Activated T-helper 2 cell treated with anti-CD3 and anti-CD28 coated beads, Interferon-gamma antibody, Interleukin-2, Interleukin-4, amounts not matched to agents 10 μg/mL and 5 μg/mL and 100 μg/mL, durations not matched to agents 14 hours and 24 hours and 36 hours (primary cell): Measurements from ENCODE around the gene FAM163A. TPM values are rescaled to one million over a fixed set of nuclear protein-coding genes. Genes with fewer than 3 reads are reported as not detected.
A peak's percentile ranks its signal among the peaks of the same experiment; 100 is the strongest.
"Not testable (repeated sequence)": the region's sequence is repeated elsewhere in the genome, so short reads cannot be mapped to it uniquely, and the experiment has no call there.

ENCODE experiments used
- DNase-seq: peaks from one replicate; pipeline ENCODE4 v3.0.0; 2021; ENCODE audit warnings: low spot score
- H3K27ac Mint-ChIP-seq: one replicate; pipeline ENCODE4 v1.8.0; 2021; ENCODE audit warnings: mixed read lengths
- H3K27me3 Mint-ChIP-seq: one replicate; pipeline ENCODE4 v1.8.0; 2021; ENCODE audit warnings: low read depth, mixed read lengths
- H3K36me3 Mint-ChIP-seq: one replicate; pipeline ENCODE4 v1.8.0; 2021; ENCODE audit warnings: low read depth, mixed read lengths
- H3K4me1 Mint-ChIP-seq: one replicate; pipeline ENCODE4 v1.8.0; 2021; ENCODE audit warnings: low read depth, mixed read lengths
- H3K4me3 Mint-ChIP-seq: one replicate; pipeline ENCODE4 v1.8.0; 2021; ENCODE audit warnings: low read depth, mild to moderate bottlenecking, moderate library complexity, mixed read lengths
- H3K9me3 Mint-ChIP-seq: one replicate; pipeline ENCODE4 v1.8.0; 2021; ENCODE audit warnings: mixed read lengths
- intact Hi-C: fragments of 100-400 bp; cut with micrococcal nuclease; formaldehyde crosslinking; loops from one replicate; pipeline ENCODE4 v1.15.1; 2023
- total RNA-seq: library from RNA; stranded (reverse); gene quantifications from 2 replicates; pipeline ENCODE4 v1.2.3, GENCODE V29; 2022

FAM163A gene
- total RNA-seq: not detected in 2 replicates

GRCh38 chr1:179742717-179743678, at the start of gene FAM163A:
FAM163A (plus strand) TSS chr1:179743291; CDS start chr1:179813098, 69,807 bp downstream.
- Mint-ChIP-seq H3K27me3 (peaks cover 67% of the 10 kb centered on the region), H3K9me3 (no peaks in the 10 kb centered on the region), H3K4me1 (peaks cover 6% of the 10 kb centered on the region), H3K4me3 (no peak within 1 kb of the TSS), H3K27ac (no peak within 1 kb of the TSS), H3K36me3 (no peaks in the 10 kb centered on the region)
- DNase-seq: no peak
- intact Hi-C loops: loop anchor here (10.0 kb wide), 1 partner anchor 492 kb away; the partner anchor contains the start of gene LHX4

- H3K36me3 Mint-ChIP-seq, intact Hi-C loops, H3K4me3 Mint-ChIP-seq, H3K9me3 Mint-ChIP-seq, H3K27ac Mint-ChIP-seq, DNase-seq, H3K4me1 Mint-ChIP-seq: not testable (repeated sequence)
- H3K27me3 Mint-ChIP-seq: peaks cover 10% of the 10 kb centered on the region
Observed at GRCh38 chr1:179694530-179694929, 48.6 kb upstream of the FAM163A start.

GRCh38 chr1:179702946-179703539, 40.0 kb upstream of the FAM163A start:
- H3K36me3 Mint-ChIP-seq: no peaks in the 10 kb centered on the region
- intact Hi-C loops: loop anchor here (10.0 kb wide), 1 partner anchor 472 kb away; no protein-coding TSS in a partner anchor
- no peak overlapping the region for H3K4me3 Mint-ChIP-seq
- H3K27ac Mint-ChIP-seq: no peak overlapping the region
- H3K9me3 Mint-ChIP-seq: no peaks in the 10 kb centered on the region
- no peak for DNase-seq
- H3K27me3 Mint-ChIP-seq: no peaks in the 10 kb centered on the region
- H3K4me1 Mint-ChIP-seq: peaks cover 2% of the 10 kb centered on the region

GRCh38 chr1:179706339-179706941, 36.7 kb upstream of the FAM163A start:
- Mint-ChIP-seq H3K27ac (no peak overlapping the region), H3K4me3 (no peak overlapping the region), H3K9me3 (no peaks in the 10 kb centered on the region), H3K36me3 (no peaks in the 10 kb centered on the region), H3K27me3 (peaks cover 2% of the 10 kb centered on the region), H3K4me1 (peaks cover 5% of the 10 kb centered on the region)
- intact Hi-C loops: loop anchor here (1.0 to 10.0 kb wide), 3 partner anchors 103 to 468 kb away; no protein-coding TSS in a partner anchor
- DNase-seq: peak; percentile 40

GRCh38 chr1:179707406-179707805, 35.7 kb upstream of the FAM163A start:
- peaks cover 2% of the 10 kb centered on the region for H3K27me3 Mint-ChIP-seq
- DNase-seq: no peak
- peaks cover 5% of the 10 kb centered on the region for H3K4me1 Mint-ChIP-seq

DNA sequence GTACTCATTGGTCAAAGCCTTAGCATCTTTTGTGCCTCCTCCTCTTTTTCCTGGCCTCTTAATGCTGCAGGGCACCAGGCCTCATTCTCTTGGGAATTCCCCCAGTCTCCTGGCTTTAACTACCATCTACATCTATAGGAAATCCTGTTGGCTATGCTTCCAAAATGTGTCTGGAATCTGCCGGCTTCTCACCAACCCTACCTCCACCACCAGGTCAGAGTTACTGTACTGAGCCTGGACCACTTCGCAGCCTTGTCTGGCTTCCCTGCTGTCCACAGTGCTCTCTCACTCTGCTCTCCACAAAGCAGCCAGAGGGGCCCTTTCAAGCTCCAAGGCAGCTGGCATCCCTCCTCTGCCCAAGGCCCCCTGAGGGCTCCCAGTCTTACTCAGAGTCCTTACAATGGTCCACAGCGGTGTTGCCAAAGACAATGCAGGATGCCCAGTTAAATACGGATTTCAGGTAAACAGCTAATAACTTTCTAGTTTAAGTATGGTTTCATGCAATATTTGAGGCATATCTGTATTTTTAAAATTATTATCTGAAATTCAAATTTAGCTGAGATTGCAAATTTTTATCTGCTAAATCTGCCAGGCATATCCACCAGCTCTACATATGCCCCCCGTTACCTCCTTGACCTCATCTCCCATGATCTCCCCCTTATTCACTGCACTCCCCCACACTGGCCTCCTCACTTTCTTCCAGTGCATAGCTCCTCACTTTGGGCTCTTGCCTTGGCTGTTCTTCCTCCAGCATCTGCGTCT, 34.5 kb upstream of the FAM163A start:
- Mint-ChIP-seq H3K27me3 (peaks cover 2% of the 10 kb centered on the region), H3K4me3 (no peak overlapping the region), H3K36me3 (no peaks in the 10 kb centered on the region), H3K9me3 (peaks cover 8% of the 10 kb centered on the region), H3K4me1 (peaks cover 5% of the 10 kb centered on the region), H3K27ac (no peak overlapping the region)
- intact Hi-C loops: loop anchor here (10.0 kb wide), 1 partner anchor 466 kb away; no protein-coding TSS in a partner anchor
- DNase-seq: no peak

More at GRCh38 chr1:179707406-179707805, 35.7 kb upstream of the FAM163A start:
- Mint-ChIP-seq H3K36me3 (no peaks in the 10 kb centered on the region), H3K9me3 (no peaks in the 10 kb centered on the region), H3K4me3 (no peak overlapping the region), H3K27ac (no peak overlapping the region)
- intact Hi-C loops: loop anchor here (10.0 kb wide), 1 partner anchor 467 kb away; no protein-coding TSS in a partner anchor

- intact Hi-C loops: loop anchor here (10.0 kb wide), 1 partner anchor 465 kb away; no protein-coding TSS in a partner anchor
- Mint-ChIP-seq H3K36me3 (peaks cover under 1% of the 10 kb centered on the region), H3K4me3 (no peak overlapping the region), H3K27me3 (peaks cover 2% of the 10 kb centered on the region), H3K9me3 (peaks cover 20% of the 10 kb centered on the region), H3K27ac (peak overlapping the region; percentile 49), H3K4me1 (peaks cover 5% of the 10 kb centered on the region)
- no peak for DNase-seq
Observed at GRCh38 chr1:179709841-179710329, 33.2 kb upstream of the FAM163A start.

DNA sequence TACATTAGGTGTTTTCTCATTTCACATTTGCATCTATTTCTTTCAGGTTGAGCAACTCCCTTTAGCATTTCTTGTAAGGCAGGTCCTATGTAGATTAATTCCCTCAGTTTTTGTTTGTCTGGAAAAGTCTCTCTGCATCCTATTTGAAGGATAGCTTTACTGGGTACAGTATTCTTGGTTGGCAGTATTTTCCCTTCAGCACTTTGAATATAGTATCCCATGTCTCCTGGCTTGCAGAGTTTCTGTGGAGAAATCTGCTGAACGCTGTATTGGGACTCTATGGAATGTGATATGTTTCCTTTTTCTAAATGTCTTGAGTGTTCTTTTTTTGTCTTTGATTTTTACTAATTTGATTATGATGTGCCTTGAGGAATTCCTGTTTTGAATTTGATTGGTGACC, 28.9 kb upstream of the FAM163A start:
- intact Hi-C loops: no loop called here
- no peaks in the 10 kb centered on the region for H3K27me3 Mint-ChIP-seq
- H3K4me1 Mint-ChIP-seq: peaks cover 3% of the 10 kb centered on the region
- peaks cover 56% of the 10 kb centered on the region for H3K9me3 Mint-ChIP-seq
- no peak overlapping the region for H3K4me3 Mint-ChIP-seq
- no peak for DNase-seq
- peaks cover 3% of the 10 kb centered on the region for H3K36me3 Mint-ChIP-seq
- H3K27ac Mint-ChIP-seq: no peak overlapping the region

DNA sequence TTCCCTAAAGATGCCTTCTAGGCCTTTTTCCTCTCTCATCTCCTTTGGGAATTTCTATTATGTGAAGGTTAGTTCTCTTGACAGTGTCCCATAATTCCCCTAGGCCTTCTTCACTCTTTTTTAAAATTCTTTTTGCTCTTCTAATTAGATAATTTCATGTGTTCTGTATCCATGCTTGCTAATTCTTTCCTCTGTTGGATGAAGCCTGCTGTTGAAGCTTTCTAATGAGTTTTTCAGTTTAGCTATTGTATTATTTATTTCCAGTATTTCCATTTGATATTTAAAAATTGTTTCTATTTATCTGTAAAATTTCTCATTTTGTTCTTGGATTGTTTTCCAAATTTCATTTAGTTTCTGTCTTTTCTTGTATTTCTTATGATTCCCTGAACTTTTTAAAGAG, 28.5 kb upstream of the FAM163A start:
- H3K9me3 Mint-ChIP-seq: peaks cover 61% of the 10 kb centered on the region
- H3K4me3 Mint-ChIP-seq: no peak overlapping the region
- H3K36me3 Mint-ChIP-seq: peaks cover 3% of the 10 kb centered on the region
- H3K4me1 Mint-ChIP-seq: peaks cover 2% of the 10 kb centered on the region
- intact Hi-C loops: no loop called here
- no peaks in the 10 kb centered on the region for H3K27me3 Mint-ChIP-seq
- no peak for DNase-seq
- no peak overlapping the region for H3K27ac Mint-ChIP-seq

DNA sequence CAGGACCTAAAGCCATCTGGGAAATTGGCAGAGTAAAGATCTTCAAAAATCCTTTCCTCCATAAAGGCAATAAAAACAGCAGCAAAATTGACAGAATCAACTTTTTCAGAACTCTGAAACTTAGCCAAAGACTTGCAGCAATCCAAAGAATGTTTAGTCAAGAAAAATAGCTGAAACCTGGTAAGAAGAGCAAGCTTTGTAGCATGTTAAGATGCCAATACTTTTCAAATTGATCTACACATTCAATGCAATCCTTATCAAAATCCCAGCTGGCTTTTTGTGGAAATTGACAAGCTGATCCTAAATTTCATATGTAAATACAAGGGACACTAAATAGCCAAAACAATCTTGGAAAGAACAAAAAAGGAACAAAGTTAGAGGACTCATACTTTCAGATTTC, 23.8 kb upstream of the FAM163A start:
- no peak overlapping the region for H3K27ac Mint-ChIP-seq
- H3K27me3 Mint-ChIP-seq: no peaks in the 10 kb centered on the region
- H3K36me3 Mint-ChIP-seq: peaks cover 3% of the 10 kb centered on the region
- no peak overlapping the region for H3K4me3 Mint-ChIP-seq
- intact Hi-C loops: no loop called here
- no peaks in the 10 kb centered on the region for H3K4me1 Mint-ChIP-seq
- no peak for DNase-seq
- peaks cover 56% of the 10 kb centered on the region for H3K9me3 Mint-ChIP-seq

GRCh38 chr1:179728271-179728670, 14.8 kb upstream of the FAM163A start:
- Mint-ChIP-seq H3K27ac (no peak overlapping the region), H3K4me3 (no peak overlapping the region), H3K4me1 (peaks cover 1% of the 10 kb centered on the region), H3K36me3 (no peaks in the 10 kb centered on the region), H3K9me3 (no peaks in the 10 kb centered on the region), H3K27me3 (peaks cover 3% of the 10 kb centered on the region)
- DNase-seq: no peak
- intact Hi-C loops: no loop called here

DNA sequence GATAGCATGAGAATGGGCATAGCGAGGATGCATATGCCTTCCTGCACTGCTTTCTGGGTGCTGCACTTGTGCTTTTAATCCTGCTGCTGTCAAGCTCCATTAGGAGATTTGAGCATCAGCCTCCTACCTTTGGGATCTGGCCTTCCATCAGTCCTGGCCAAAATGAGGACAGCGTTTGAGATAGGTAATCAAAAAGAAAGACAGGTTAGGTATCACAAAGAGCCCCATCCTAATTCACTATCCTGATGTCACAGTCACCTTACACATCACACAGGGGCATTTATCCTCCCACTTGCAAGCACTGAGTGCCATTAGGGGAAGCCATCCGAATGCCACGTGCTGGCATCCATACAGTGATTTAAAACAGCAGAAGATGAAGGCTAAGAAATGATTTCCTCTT, 13.2 kb upstream of the FAM163A start:
- no peak for DNase-seq
- peaks cover 1% of the 10 kb centered on the region for H3K4me1 Mint-ChIP-seq
- no peak overlapping the region for H3K4me3 Mint-ChIP-seq
- peaks cover 7% of the 10 kb centered on the region for H3K27me3 Mint-ChIP-seq
- H3K9me3 Mint-ChIP-seq: no peaks in the 10 kb centered on the region
- no peaks in the 10 kb centered on the region for H3K36me3 Mint-ChIP-seq
- intact Hi-C loops: no loop called here
- H3K27ac Mint-ChIP-seq: no peak overlapping the region
